ENCODE data around the gene GSTM5.
"Not testable (repeated sequence)": the region's sequence is repeated elsewhere in the genome, so short reads cannot be mapped to it uniquely, and the experiment has no call there.

GRCh38 chr1:109709822-109710221, 2.2 kb upstream of the GSTM5 start:
- not testable (repeated sequence) for TF ChIP-seq CTCF (IDR thresholded peaks at IDR 0.05; ENCODE audit: low read depth, low read length, missing input control); FOXA1 (IDR thresholded peaks at IDR 0.05); RAD21 (IDR thresholded peaks at IDR 0.05); REST (IDR thresholded peaks at IDR 0.05); MAX (IDR thresholded peaks at IDR 0.05); YY1 (IDR thresholded peaks at IDR 0.05); RXRA (IDR thresholded peaks at IDR 0.05); SP1 (IDR thresholded peaks at IDR 0.05); ATF3 (IDR thresholded peaks at IDR 0.05); TAF1 (conservative IDR thresholded peaks at IDR 0.05); JUND (IDR thresholded peaks at IDR 0.05); HNF4A (conservative IDR thresholded peaks at IDR 0.05)

All from liver (tissue), 3 donors.